Measurements from ENCODE around the gene IL15.
A peak's percentile ranks its signal among the peaks of the same experiment; 100 is the strongest.
"Not testable (repeated sequence)": the region's sequence is repeated elsewhere in the genome, so short reads cannot be mapped to it uniquely, and the experiment has no call there.

Gene IL15

DNA sequence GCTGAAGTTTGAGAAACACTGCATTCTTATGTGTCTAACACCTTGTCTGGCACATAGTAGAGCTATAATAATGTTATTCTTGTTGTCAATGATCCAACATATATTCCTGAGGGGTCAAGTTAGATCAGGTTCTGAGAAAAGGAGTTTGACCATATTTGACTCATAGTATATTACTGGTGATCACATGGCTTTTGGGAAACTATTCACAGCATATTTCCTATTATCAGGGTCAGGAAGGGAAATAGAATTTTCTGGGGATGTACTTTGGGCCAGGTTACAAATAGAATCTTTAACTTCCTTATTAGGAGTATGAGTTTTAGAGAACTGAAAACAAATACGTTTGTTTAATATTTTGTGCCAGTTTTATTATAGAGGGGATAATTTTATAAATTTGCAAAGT is 11.6 kb downstream of the IL15 start:
- no peak for DNase-seq

DNA sequence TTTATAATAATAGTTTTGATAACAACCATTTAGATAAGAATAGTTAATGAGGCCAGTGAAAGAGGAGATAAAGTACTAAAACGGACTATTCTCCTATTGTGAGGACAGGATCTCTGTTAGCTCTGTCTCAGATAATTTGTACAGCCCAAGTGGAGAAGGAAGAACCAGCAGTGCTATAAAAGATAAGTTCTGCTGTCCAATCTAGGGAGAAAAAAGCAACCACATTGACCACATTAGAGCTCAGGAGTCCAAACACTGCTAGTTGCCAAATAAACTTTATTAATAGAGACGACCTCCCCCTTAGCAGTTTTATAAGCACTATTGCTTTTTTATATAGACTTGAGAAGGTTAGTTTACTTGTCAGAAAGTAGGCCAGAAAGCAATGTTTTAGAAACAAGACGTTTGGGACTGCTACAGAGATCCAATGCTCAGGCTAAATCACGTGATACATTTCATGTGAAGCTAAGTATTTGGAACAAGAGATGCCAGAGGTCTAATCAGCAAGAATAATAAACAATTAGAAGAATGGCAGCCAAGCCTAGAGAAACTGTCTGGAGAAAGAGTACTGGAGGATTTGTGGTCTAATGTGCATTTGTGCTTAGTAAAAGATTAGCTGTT is 15.9 kb downstream of the IL15 start:
- peak; percentile 75 for DNase-seq

DNA sequence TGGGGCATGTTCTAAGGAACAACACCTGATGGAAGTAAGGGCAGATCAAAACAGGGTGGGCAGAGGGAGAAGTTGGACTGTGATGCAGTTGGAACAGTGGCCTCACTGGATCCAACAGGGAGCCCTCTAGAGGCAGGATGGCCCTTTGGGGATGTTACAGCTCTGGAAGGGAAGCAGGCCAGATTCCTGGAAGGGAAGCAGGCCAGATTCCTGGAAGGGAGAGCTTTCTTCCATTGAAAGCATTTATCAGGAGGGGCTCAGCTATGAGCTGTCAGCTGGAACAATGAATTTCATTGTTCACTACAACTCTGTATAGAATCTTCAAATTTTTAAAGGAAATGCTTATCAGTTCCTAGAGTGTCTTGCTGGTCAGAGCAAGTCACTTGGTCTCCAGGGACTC is 17.7 kb downstream of the IL15 start:
- peak; percentile 54 for DNase-seq

DNA sequence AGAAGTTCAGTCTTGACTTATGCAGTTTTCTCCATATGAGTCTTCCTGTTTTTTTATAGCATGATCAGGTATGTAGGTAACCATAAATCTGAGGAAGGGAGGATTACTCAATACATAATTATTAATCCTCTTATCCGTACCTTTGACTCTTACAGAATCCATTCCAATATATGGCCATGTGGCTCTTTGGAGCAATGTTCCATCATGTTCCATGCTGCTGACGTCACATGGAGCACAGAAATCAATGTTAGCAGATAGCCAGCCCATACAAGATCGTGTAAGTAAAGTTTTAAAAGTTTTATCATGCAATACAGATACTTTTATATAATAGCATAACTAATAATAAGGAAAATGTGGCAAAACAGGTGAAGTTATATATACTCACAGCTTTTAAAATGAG is 19.6 kb downstream of the IL15 start:
- no peak for DNase-seq

DNA sequence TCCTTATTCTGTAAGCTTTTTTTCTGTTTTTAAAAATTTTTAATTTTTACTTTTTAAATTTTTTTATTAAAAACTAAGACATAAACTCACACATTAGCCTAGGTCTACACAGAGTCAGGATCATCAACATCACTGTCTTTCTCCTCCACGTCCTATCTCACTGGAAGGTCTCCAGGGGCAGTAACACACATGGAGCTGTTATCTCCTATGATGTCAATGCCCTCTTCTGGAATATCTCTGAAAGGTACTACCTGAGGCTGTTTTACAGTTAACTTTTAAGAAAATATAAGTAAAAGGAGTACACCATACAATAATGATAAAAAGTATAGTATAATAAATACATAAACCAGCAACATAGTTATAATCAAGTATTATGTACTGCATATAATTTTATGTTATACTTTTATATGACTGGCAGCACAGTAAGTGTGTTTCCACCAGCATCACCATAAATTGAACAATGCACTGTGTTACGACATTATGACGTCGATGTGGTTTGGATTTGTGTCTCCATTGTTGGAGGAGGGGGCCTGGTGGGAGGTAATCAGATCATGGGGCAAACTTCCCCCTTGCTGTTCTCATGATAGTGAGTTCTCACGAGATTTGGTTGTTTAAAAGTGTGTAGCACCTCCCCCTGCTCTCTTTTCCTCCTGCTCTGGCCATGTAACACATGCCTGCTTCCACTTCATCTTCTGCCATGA is 21.3 kb downstream of the IL15 start:
- no peak for DNase-seq

DNA sequence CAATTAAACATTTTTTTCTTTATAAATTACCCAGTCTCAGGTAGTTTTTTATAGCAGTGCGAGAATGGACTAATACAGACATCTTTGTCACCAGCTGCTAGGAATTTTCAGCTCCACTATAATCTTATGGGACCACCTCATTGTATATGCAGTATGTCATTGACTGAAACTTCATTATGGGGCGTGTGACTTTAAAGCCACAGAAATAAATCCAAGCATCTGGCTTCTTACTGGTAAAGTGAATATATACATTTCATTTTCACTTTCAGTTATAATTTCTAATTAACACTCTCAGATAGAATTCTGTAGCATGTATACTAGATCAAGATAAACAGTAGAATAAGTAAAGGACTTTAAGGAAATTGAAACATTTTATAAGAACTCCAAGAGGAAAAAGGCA is 21.9 kb downstream of the IL15 start:
- no peak for DNase-seq

DNA sequence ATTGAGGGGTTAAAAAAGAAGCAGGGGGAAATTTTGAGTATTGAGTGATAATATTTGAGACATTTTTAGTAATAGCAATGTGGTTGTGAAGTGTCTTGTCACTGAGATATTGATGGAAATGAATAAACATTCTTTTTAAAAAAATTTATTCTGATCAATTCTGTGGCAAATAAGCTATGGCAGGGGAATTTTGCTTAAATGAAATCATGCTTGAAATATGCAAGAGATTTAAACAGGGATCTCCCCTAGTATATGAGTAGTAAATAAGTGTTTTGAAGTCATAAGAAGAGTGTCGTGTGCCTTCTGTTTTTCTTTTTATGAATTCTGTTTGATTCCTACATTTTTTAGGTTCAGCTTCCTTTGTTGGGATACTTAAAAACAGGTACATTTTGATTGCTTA is 23.2 kb downstream of the IL15 start:
- no peak for DNase-seq

DNA sequence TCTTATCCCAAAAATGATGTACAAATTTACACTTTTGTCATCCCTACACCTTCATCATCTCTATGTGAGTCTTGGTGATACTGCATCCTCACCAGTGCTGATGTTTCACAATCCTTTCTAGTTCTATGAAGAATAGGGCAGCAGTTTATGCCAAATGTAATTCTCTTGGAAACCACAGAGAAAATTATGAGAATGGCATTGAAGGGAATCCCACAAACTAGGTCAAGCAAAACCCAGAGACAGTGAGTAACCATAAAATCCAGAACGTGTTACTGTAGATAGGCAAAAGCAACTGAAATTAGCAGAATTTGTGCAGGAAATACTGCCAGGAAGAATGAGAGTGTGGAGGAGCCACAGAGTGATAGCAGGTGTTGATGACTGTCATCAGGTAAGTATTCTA is 24.5 kb downstream of the IL15 start:
- no peak for DNase-seq

DNA sequence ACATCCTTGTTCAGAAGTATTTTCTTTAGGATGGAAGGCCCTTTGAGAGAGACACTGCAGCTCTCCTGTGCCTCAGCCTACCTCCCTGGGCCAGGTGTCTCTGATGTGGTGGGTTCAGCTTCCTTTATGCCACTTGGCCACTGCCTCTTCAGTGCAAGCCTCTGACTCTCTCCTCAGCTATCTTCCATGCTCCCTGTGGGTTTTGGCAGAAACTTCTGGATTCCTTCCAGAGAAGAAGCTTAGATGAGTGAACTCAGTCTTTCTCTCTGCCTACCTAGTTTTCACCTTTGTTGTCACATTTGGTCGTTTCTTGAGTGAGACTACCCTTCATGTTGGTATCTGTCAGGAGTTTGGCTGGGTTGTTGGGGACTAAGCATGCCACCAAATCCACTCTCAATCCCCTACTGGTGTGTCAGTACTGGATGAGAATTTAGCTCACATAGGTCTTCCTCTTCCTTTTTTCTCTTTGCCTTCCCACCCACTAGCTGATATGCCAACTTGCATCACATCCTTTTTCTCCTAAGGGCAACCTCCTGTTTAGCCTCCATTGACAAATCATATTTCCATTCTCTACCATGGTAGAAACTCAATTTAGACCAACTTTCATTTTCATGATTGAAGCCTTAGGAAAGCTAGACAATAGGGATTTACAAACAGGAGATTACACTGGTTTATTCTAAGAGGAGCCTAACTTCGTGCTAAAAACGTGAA is 32.0 kb downstream of the IL15 start:
- DNase-seq: no peak

DNA sequence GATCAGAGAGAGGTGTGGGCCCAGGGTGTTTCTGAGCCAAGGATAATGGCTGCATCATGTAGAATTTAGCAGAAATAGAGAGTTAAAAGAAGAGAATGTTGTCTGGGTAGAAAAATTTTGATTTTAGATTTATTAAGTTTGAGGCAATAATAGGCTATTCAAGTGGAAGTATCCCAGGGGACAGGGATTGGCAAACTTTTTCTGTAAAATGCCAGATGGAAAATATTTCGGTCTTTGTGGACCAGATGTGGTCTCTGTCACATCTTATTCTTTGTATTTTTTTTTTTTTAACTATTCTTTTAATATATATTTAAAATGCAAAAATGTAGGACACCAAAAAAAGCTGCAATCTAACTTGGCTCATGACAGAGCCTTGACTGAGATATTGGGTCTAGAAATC is 33.1 kb downstream of the IL15 start:
- no peak for DNase-seq

DNA sequence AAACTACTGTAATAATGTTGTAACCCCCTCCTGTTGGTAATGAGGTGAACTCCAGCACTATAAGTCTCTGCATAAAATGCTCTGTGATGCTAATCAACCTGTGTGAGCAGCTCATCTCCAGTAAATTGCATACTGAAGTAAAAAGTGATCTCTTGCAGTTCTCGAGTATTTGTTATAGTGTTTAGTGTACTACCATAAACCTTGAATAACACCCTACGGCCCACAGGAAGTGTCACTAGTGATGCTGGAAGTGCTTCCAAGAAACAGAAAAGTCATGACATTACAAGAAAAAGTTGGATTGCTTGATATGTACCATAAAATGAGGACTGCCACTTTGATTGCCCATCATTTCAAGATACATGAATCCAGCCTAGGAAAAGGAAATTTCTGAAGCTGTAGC is 39.0 kb downstream of the IL15 start:
- no peak for DNase-seq

DNA sequence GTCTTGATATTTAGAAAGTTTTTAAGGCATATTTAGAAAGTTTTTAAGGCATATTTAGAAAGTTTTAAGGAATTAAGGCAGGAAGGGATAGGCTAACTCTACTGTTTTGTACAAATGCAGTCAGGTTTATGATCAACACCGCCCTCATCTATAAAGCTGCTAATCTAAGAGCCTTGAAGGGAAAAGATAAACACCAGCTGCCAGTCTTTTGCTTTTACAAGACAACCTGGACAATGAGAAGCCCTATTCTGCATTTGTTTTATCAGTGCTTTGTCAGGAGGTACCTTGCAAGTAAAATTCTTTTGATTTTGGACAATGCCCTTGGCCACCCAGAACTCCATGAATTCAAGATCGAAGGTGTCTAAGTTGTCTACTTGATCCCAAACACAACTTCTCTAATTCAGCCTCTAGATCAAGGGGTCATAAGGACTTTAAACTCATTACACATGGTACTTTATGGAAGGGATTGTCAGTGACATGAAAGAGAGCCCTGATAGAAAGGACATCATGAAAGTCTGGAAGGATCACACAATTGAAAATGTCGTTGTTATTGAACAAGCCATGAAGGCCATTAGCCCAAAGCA is 39.8 kb downstream of the IL15 start:
- no peak for DNase-seq

DNA sequence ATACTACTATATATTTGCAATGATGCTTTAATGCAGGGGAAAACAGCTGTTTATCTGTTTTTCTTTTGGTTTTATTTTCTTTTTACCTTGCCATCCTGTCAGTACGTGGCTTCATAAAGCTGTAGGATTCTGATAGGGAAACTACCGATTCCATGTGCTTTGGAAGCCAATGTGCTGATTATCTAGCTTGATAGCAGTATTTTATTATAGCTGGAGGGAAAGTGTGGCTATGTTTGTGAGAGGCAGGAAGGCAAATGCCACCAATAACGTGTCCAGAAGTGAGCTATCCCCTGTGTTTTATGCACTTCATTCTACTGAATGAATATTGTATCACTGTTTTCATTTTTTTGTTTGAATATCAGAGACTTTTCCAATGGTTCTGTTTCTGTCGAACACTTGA is 43.7 kb downstream of the IL15 start:
- no peak for DNase-seq

DNA sequence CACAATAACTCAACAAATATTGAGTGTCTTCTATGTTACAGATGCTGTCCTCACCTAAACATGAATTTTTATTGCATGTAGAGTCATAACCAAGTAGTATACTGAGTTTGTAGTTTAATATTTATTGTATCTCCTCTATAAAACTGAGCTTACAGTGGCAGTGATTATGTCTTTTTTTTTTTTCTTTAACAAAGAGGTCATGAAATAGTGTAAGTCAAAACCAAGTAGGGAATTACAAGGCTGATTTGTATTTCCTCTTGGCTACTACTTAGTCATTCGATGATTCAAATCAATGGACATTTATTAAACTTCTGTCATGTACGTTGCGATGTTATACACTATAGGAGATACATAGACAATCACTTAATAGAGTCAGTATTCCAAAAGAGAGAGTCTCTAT is 48.4 kb downstream of the IL15 start:
- peak; percentile 8 for DNase-seq

DNA sequence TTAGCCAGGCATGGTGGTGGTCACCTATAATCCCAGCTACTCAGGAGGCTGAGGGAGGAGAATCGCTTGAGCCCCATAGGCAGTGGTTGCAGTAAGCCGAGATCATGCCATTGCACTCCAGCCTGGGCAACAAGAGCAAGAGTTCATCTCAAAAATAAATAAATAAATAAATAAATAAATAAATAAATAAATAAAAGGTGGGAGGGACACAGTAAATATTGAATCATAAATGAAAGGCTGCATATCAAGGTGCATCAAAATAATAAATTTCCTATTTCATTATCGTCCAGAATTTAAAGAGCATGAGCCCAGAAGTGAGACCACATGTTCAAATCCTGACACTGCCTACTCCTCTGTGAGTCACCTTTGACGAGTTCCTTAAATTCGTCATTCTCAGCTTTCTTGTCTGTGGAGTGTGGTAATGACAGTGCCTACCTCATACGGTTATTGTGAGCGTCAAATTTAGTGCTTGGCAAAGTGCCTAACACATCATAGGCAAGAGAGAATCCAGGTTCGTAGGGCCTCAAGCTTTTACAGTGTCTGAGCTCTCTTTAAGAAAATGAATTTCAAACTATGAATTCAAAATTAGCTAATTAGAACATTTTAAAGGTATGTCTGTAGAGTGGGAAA is 49.9 kb downstream of the IL15 start:
- peak; percentile 43 for DNase-seq

DNA sequence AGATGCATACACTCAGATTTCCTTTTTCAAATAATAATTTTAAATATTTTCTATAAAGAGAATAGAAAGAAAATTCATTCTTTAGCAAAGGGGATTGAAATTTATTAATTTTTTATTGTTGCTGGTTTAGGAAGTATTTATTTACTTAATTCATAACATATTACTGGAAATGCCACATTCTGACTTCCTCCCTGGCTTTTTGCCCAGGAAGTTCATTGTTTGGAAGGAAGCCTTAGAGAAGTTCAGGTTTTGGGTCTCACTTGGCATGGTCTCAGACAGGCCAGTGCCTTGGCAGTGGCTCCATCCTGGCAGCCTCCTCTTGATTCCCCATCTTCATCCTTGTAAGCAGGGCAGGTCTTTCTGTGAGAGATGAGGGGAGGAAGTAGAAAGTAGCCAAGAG is 50.5 kb downstream of the IL15 start:
- peak; percentile 15 for DNase-seq

DNA sequence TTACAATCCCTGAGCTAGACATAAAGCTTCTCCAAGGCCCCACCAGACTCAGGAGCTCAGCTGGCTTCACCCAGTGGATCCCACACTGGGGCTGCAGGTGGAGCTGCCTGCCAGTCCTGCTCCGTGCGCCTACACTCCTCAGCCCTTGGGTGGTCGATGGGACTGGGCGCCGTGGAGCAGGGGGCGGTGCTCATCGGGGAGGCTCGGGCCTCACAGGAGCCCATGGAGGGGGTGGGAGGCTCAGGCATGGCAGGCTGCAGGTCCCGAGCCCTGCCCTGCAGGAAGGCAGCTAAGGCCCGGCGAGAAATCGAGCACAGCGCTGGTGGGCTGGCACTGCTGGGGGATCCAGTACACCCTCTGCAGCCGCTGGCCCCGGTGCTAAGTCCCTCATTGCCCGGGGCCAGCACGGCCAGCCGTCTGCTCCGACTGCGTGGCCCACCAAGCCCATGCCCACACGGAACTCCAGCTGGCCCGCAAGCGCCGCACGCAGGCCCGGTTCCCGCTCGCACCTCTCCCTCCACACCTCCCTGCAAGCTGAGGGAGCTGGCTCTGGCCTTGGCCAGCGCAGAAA is 53.4 kb downstream of the IL15 start:
- DNase-seq: not testable (repeated sequence)

DNA sequence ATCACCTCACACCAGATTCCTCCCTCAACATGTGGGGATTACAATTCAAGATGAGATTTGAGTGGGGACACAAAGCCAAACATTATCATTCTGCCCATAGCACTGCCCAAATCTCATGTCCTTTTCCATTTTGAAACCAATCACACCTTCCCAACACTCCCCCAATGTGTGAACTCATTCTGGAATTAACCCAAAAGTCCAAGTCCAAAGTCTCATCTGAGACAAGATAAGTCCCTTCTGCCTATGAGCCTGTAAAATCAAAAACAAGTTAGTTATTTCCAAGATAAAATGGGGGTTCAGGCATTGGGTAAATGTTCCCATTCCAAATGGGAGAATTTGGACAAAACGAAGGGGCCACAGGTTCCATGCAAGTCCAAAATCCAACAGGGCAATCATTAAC is 54.9 kb downstream of the IL15 start:
- DNase-seq: not testable (repeated sequence)

DNA sequence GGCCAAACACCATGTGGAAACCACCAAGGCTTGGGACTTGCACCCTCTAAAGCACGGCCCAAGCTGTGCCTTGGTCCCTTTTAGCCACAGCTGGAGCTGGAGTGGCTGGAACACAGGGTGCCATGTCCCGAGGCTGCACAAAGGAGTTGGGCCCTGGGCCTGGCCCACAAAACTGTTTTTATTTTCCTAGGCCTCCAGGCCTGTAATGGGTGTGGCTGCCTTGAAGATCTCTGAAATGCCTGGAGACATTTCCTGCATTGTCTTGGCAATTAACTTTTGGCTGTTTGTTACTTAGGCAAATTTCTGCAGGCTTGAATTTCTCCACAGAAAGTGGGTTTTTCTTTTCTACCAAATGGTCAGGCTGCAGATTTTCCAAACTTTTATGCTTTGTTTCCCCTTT is 55.7 kb downstream of the IL15 start:
- DNase-seq: no peak

DNA sequence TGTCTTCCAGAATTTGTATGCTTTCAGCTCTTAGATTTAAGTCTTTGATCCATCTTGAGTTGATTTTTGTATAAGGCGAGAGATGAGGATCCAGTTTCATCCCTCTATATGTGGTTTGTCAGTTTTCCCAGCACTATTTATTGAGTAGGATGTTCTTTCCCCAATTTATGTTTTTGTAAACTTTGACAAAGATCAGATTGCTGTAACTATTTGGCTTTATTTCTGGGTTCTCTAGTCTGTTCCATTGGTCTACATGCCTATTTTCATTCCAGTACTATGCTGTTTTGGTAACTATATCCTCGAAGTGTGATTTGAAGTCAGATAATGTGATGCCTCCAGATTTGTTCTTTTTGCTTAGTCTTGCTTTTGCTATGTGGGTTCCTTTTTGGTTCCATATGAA is 60.7 kb downstream of the IL15 start:
- no peak for DNase-seq

DNA sequence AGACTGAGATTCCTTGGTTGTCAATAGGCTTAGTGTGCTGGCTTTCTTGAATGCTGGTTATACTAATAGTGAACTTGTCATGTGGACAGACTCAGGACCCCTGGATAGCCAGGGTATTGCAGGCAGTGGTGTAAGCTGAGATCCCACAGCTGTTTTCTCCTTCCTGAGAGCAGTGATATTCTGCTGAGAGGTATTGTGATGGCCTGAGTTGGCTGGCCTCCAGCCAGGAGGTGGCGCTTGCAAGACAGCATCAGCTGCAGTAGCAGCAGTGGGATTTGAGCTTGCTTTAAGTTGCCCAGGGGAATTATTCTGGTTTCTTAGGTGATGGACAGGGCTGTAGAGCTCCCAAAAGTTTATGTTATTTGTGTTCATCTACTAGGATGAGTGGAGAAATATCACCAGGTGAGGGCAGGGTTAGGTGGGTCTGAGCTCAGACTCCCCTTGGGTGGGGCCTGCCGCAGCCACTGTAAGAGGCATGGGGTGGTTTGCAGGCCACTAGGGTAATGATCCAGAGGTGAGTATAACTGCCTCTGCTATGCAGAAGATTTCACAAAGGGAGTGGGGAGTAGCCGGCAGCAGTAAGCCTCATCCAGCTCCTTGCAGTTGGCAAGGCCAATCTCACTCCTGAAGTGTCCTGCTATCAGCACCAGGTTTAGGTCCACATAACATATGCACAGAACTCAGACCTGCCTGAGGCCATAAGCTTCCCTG is 66.2 kb downstream of the IL15 start:
- DNase-seq: no peak

DNA sequence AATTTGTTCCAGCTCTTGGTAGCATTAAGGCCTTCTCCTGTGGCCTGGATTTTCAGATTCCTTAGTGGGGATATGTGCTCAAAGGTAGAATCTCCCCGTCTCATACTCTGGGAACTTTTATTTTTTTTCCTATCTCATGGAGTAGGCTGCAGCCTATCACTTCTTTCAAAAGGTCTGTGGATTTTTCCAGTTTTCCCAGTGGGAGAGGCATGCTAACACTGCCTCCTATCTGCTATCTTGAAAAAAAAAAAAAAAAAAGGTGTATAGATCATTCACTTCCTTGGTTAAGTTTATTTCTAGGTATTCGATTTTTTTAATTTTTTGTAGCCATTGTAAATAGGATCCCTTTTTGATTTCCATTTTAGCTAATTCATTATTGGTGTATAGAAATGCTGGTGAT is 67.1 kb downstream of the IL15 start:
- DNase-seq: no peak
